ENCODE measurements around the gene GORAB.

The GORAB gene

GRCh38 chr1:170520601-170521000 is 11.4 kb upstream of the GORAB start:
- DNase-seq (ENCODE audit: low spot score in 2 of 2) (no peak), ATAC-seq (replicated peaks; ENCODE audit: extremely low read depth, poor library complexity, severe bottlenecking) (no peak)
- no peaks in the 10 kb centered on the region for H3K36me3 Mint-ChIP-seq (ENCODE audit: insufficient read depth)
- H3K4me3 Mint-ChIP-seq = no peak overlapping the region
- no peak overlapping the region for H3K27ac Mint-ChIP-seq (ENCODE audit: low read depth)
- peaks cover 72% of the 10 kb centered on the region for H3K27me3 Mint-ChIP-seq
- no peaks in the 10 kb centered on the region for H3K9me3 Mint-ChIP-seq
- H3K4me1 Mint-ChIP-seq = no peaks in the 10 kb centered on the region

GRCh38 chr1:170521818-170522217 is 10.1 kb upstream of the GORAB start:
- no peak overlapping the region for H3K27ac Mint-ChIP-seq (ENCODE audit: low read depth)
- H3K36me3 Mint-ChIP-seq (ENCODE audit: insufficient read depth) = no peaks in the 10 kb centered on the region
- H3K27me3 Mint-ChIP-seq = peaks cover 80% of the 10 kb centered on the region
- no peaks in the 10 kb centered on the region for H3K4me1 Mint-ChIP-seq
- no peak overlapping the region for H3K4me3 Mint-ChIP-seq
- ATAC-seq (replicated peaks; ENCODE audit: extremely low read depth, poor library complexity, severe bottlenecking) = no peak
- no peak for DNase-seq (ENCODE audit: low spot score in 2 of 2)
- H3K9me3 Mint-ChIP-seq = no peaks in the 10 kb centered on the region

- H3K9me3 Mint-ChIP-seq = no peaks in the 10 kb centered on the region
- DNase-seq (ENCODE audit: low spot score in 2 of 2) (no peak), ATAC-seq (replicated peaks; ENCODE audit: extremely low read depth, poor library complexity, severe bottlenecking) (peak; percentile 11)
- no peak overlapping the region for H3K4me3 Mint-ChIP-seq
- peaks cover 6% of the 10 kb centered on the region for H3K36me3 Mint-ChIP-seq (ENCODE audit: insufficient read depth)
- H3K27me3 Mint-ChIP-seq = peaks cover 2% of the 10 kb centered on the region
- no peak overlapping the region for H3K27ac Mint-ChIP-seq (ENCODE audit: low read depth)
- H3K4me1 Mint-ChIP-seq = peaks cover 13% of the 10 kb centered on the region
These were observed 801 bp upstream of the GORAB start for GRCh38 chr1:170530972-170531757.

- Mint-ChIP-seq H3K36me3 (ENCODE audit: insufficient read depth) (peaks cover 11% of the 10 kb centered on the region), H3K27me3 (no peaks in the 10 kb centered on the region), H3K9me3 (no peaks in the 10 kb centered on the region), H3K4me1 (peaks cover 19% of the 10 kb centered on the region), H3K27ac (ENCODE audit: low read depth) (no peak overlapping the region), H3K4me3 (no peak overlapping the region)
- DNase-seq (ENCODE audit: low spot score in 2 of 2) (no peak), ATAC-seq (replicated peaks; ENCODE audit: extremely low read depth, poor library complexity, severe bottlenecking) (no peak)
These were observed 1.3 kb downstream of the GORAB start for GRCh38 chr1:170533298-170533697.

GRCh38 chr1:170534626-170535147 is 2.7 kb downstream of the GORAB start:
- Mint-ChIP-seq H3K4me3 (no peak overlapping the region), H3K27me3 (no peaks in the 10 kb centered on the region)

GRCh38 chr1:170535418-170535817 is 3.5 kb downstream of the GORAB start:
- Mint-ChIP-seq H3K36me3 (ENCODE audit: insufficient read depth) (peaks cover 25% of the 10 kb centered on the region), H3K27me3 (no peaks in the 10 kb centered on the region), H3K9me3 (no peaks in the 10 kb centered on the region), H3K4me1 (peaks cover 25% of the 10 kb centered on the region), H3K4me3 (no peak overlapping the region), H3K27ac (ENCODE audit: low read depth) (no peak overlapping the region)
- DNase-seq (ENCODE audit: low spot score in 2 of 2) = no peak
- ATAC-seq (replicated peaks; ENCODE audit: extremely low read depth, poor library complexity, severe bottlenecking) = no peak

More at GRCh38 chr1:170534626-170535147, 2.7 kb downstream of the GORAB start:
- no peaks in the 10 kb centered on the region for H3K9me3 Mint-ChIP-seq
- ATAC-seq (replicated peaks; ENCODE audit: extremely low read depth, poor library complexity, severe bottlenecking) (no peak), DNase-seq (ENCODE audit: low spot score in 2 of 2) (no peak)
- H3K4me1 Mint-ChIP-seq = peaks cover 19% of the 10 kb centered on the region
- H3K36me3 Mint-ChIP-seq (ENCODE audit: insufficient read depth) = peaks cover 19% of the 10 kb centered on the region
- H3K27ac Mint-ChIP-seq (ENCODE audit: low read depth) = no peak overlapping the region

- no peaks in the 10 kb centered on the region for H3K9me3 Mint-ChIP-seq
These were observed 5.1 kb downstream of the GORAB start for GRCh38 chr1:170536924-170537551.

GRCh38 chr1:170537798-170538503 is 6.0 kb downstream of the GORAB start:
- no peak for DNase-seq (ENCODE audit: low spot score in 2 of 2)
- Mint-ChIP-seq H3K36me3 (ENCODE audit: insufficient read depth) (peaks cover 34% of the 10 kb centered on the region), H3K9me3 (no peaks in the 10 kb centered on the region), H3K27ac (ENCODE audit: low read depth) (no peak overlapping the region), H3K4me3 (no peak overlapping the region), H3K27me3 (no peaks in the 10 kb centered on the region), H3K4me1 (peaks cover 29% of the 10 kb centered on the region)
- ATAC-seq (replicated peaks; ENCODE audit: extremely low read depth, poor library complexity, severe bottlenecking) = no peak

More at GRCh38 chr1:170536924-170537551, 5.1 kb downstream of the GORAB start:
- peaks cover 29% of the 10 kb centered on the region for H3K4me1 Mint-ChIP-seq
- H3K27ac Mint-ChIP-seq (ENCODE audit: low read depth) = no peak overlapping the region
- no peak for DNase-seq (ENCODE audit: low spot score in 2 of 2)
- no peak overlapping the region for H3K4me3 Mint-ChIP-seq
- peaks cover 30% of the 10 kb centered on the region for H3K36me3 Mint-ChIP-seq (ENCODE audit: insufficient read depth)
- no peaks in the 10 kb centered on the region for H3K27me3 Mint-ChIP-seq
- no peak for ATAC-seq (replicated peaks; ENCODE audit: extremely low read depth, poor library complexity, severe bottlenecking)

GRCh38 chr1:170538687-170539086 is 6.7 kb downstream of the GORAB start:
- H3K36me3 Mint-ChIP-seq (ENCODE audit: insufficient read depth) = peaks cover 39% of the 10 kb centered on the region
- H3K4me1 Mint-ChIP-seq = peaks cover 29% of the 10 kb centered on the region
- ATAC-seq (replicated peaks; ENCODE audit: extremely low read depth, poor library complexity, severe bottlenecking) = no peak
- H3K27me3 Mint-ChIP-seq = no peaks in the 10 kb centered on the region
- no peak for DNase-seq (ENCODE audit: low spot score in 2 of 2)
- no peaks in the 10 kb centered on the region for H3K9me3 Mint-ChIP-seq
- no peak overlapping the region for H3K27ac Mint-ChIP-seq (ENCODE audit: low read depth)
- H3K4me3 Mint-ChIP-seq = no peak overlapping the region

GRCh38 chr1:170539154-170539553 is 7.2 kb downstream of the GORAB start:
- ATAC-seq (replicated peaks; ENCODE audit: extremely low read depth, poor library complexity, severe bottlenecking) = no peak
- Mint-ChIP-seq H3K4me1 (peaks cover 29% of the 10 kb centered on the region), H3K9me3 (no peaks in the 10 kb centered on the region), H3K27me3 (no peaks in the 10 kb centered on the region), H3K27ac (ENCODE audit: low read depth) (no peak overlapping the region), H3K4me3 (no peak overlapping the region), H3K36me3 (ENCODE audit: insufficient read depth) (peaks cover 42% of the 10 kb centered on the region)
- no peak for DNase-seq (ENCODE audit: low spot score in 2 of 2)

GRCh38 chr1:170544624-170545023 is 12.7 kb downstream of the GORAB start:
- Mint-ChIP-seq H3K27me3 (no peaks in the 10 kb centered on the region), H3K27ac (ENCODE audit: low read depth) (peak overlapping the region; percentile 56), H3K9me3 (no peaks in the 10 kb centered on the region), H3K4me3 (no peak overlapping the region), H3K4me1 (peaks cover 15% of the 10 kb centered on the region), H3K36me3 (ENCODE audit: insufficient read depth) (peaks cover 55% of the 10 kb centered on the region)
- DNase-seq (ENCODE audit: low spot score in 2 of 2) = no peak
- no peak for ATAC-seq (replicated peaks; ENCODE audit: extremely low read depth, poor library complexity, severe bottlenecking)

- Mint-ChIP-seq H3K27ac (ENCODE audit: low read depth) (peak overlapping the region; percentile 56), H3K36me3 (ENCODE audit: insufficient read depth) (peaks cover 49% of the 10 kb centered on the region), H3K9me3 (no peaks in the 10 kb centered on the region), H3K4me1 (peaks cover 8% of the 10 kb centered on the region), H3K4me3 (no peak overlapping the region), H3K27me3 (no peaks in the 10 kb centered on the region)
- ATAC-seq (replicated peaks; ENCODE audit: extremely low read depth, poor library complexity, severe bottlenecking) (no peak), DNase-seq (ENCODE audit: low spot score in 2 of 2) (no peak)
These were observed 13.5 kb downstream of the GORAB start for GRCh38 chr1:170545476-170545875.
